GM18868 (cell line): ENCODE measurements around the gene YEATS4.

Source experiments
- ATAC-seq: cut with Tn5 transposase; IDR thresholded peaks from one replicate; pipeline ENCODE4 v1.9.1; 2021; ENCODE audit warnings: mild to moderate bottlenecking, moderate library complexity; ENCODE audit not compliant: unreplicated experiment

YEATS4 gene

GRCh38 chr12:69341328-69341727 is 18.2 kb upstream of the YEATS4 start:
- ATAC-seq = no peak

GRCh38 chr12:69342421-69342820 is 17.1 kb upstream of the YEATS4 start:
- no peak for ATAC-seq

DNA sequence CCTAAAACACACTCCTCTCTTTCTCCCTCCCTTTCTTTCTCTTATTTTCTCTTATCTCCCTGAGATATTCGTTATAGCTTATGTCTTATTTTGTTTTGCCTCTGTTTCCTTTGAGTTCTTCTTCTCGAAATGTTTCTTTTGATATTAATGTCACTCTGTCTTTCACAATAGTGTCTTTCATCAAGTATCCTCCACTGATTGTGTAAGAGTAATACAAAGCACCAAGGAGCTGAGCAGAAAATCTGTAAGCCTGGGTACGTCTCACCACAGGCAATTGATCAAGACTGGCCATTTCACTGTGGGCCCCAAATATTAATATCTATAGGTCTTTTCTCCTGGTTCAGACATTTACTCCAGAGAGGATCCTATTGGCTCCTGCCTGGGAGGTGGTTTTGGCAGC is 16.2 kb upstream of the YEATS4 start:
- ATAC-seq = no peak

DNA sequence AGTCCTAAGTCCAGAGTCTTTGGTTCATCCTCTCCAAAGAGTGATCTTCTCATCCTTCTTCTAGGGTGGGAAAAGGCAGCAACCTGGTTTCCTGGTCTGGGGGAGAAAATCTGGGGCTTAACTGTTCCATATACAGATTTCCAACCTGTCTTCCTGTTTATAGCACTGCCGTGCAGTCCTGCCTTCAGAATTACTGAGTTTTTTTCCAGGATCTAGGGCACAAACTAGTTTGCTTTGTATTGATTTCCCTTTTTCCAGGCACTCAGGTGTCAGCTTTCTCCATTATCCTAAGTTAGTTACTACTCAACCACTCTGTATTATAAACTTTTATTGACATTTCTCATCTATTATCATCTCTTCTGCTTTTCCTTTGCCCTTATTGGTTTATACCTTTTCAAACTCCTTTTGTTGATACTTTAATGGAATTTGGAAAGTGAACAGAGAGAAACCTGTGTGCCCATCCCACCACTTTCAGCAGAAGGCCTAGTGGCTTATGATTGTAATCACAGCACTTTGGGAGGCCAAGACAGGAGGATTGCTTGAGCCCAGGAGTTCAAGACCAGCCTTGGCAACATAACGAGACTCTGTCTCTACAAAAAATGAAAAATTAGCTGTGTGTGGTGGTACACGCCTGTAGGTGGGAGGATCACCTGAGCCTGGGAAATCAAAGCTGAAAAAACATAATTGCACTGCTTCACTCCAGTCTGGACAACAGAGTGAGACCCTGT is 15.5 kb upstream of the YEATS4 start:
- no peak for ATAC-seq

GRCh38 chr12:69345077-69345476 is 14.5 kb upstream of the YEATS4 start:
- no peak for ATAC-seq

DNA sequence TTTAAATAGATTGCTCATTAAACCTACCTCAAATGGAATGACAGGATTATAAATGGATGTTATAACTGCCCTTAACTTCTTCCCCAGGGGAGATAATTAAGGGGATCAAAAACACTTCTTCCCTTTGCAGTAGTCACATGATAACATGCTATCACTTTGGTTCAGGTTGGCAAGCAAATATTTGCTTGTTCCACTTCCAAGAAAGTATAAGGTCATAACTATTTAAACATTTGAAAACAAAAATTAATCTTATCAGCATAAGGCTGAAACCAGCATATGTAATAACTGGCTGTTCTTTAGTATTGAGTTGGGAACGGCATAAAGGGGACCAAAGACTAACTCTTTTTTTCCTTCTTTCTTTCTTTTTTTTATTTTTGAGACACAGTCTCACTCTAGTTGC is 13.8 kb upstream of the YEATS4 start:
- no peak for ATAC-seq

- ATAC-seq = no peak
Observed at GRCh38 chr12:69348162-69348938, 11.2 kb upstream of the YEATS4 start, which contains the start of gene LYZ. LYZ (plus strand) TSS chr12:69348381; CDS start chr12:69348409, 28 bp downstream.

DNA sequence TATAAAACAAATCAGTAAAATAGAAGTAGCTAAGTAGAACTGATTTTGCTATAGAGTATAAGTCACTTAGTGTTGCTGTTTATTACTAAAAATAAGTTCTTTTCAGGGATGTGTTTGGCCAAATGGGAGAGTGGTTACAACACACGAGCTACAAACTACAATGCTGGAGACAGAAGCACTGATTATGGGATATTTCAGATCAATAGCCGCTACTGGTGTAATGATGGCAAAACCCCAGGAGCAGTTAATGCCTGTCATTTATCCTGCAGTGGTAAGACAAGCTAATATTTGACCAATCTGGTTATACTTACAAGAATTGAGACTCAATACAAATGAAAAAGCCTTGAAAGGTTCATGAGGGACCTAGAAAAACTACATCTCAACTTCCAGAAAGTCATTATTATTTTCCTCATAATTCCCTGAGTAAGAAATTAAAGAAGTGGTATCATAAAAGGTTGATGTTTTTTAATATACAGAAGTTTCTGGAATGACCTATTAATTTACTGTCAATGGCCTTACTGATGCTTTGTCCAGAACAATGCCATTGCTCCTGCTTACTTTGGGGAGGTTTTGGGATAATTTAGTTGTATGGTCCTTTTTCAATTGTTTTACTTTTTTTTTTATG is 9.4 kb upstream of the YEATS4 start:
- ATAC-seq = no peak

GRCh38 chr12:69350777-69351176 is 8.8 kb upstream of the YEATS4 start:
- no peak for ATAC-seq

DNA sequence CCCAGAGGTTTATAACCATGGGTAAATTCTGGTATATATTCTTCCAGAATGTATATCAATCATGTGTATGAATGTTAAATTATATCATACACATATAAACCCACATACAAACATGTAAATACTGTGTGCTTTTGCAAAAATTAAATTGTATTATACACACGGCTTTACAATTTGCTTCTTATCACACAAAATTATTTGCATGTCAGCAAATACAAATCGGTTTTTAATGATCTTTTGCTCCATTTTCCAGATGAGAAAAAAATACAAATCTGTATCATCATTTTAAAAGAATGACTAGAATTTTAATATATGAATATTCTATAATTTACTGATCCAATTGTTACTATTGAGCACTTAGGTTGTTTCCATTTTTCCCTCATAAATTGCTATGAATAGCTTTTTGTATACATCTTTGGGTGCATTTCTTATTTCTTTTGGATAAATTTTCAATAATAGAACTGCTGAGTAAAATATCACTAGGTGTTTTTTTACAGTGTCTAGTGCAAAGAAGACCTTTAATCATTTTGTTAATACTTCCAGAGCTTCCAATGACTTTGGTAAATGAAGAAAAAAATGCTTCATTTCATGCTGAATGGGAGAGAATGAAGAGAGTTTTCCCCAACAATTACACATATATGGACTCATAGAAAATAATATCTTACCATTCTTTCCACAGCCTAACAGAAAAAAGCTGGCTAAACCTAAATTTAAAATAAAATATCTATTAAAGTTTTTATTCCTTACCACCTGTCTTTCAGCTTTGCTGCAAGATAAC is 7.9 kb upstream of the YEATS4 start:
- ATAC-seq = no peak

DNA sequence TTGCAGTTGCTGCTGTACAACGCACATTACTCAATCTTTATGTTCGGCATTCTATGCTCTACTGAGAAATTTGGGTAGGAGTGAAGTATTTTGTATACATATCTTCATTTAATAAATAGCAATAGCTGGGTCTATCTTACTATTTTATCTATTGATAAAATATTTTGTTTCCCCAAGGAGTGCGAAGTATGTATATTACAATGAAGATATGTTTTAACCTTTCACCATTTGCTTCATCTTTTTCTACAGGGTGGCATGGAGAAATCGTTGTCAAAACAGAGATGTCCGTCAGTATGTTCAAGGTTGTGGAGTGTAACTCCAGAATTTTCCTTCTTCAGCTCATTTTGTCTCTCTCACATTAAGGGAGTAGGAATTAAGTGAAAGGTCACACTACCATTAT is 6.6 kb upstream of the YEATS4 start:
- no peak for ATAC-seq

DNA sequence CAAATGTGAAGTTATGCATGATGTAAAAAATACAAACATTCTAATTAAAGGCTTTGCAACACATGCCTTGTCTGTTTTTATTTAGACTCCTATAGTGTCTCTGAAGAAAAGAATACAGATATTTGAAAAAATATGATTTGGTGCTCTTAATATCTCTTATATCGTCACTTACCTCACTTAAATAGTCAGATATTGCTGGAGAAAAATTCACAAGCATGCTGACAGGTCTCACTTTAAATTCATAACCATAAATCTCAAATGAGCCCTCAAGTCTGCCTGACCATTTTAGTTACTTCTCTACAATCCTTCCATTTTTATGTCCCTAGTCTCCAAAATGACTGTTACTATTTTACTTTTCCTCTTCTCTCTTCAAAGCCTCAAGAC is 5.4 kb upstream of the YEATS4 start:
- ATAC-seq = no peak

- ATAC-seq = no peak
Observed at GRCh38 chr12:69354556-69355187, 4.9 kb upstream of the YEATS4 start.

- no peak for ATAC-seq
Observed at GRCh38 chr12:69355363-69356028, 4.0 kb upstream of the YEATS4 start.

DNA sequence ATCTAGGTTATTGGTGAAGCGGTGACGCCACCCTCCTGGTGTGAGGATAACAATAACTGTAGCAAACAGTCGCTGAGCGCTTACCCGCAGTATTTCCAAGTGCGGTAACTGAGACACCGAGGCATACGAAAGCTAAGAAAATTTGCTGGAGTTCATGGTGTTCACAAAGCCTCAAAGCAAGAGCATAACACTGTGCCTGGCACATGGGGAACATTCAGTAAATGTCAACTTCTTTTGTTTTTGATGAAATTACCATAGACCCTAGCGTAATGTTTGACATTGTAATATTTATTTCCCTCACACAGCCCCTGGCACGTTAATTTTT is 767 bp downstream of the YEATS4 start:
- ATAC-seq = no peak

GRCh38 chr12:69366796-69367195 is 7.3 kb downstream of the YEATS4 start:
- ATAC-seq = no peak

- ATAC-seq = no peak
Observed at GRCh38 chr12:69368171-69368570, 8.6 kb downstream of the YEATS4 start.

DNA sequence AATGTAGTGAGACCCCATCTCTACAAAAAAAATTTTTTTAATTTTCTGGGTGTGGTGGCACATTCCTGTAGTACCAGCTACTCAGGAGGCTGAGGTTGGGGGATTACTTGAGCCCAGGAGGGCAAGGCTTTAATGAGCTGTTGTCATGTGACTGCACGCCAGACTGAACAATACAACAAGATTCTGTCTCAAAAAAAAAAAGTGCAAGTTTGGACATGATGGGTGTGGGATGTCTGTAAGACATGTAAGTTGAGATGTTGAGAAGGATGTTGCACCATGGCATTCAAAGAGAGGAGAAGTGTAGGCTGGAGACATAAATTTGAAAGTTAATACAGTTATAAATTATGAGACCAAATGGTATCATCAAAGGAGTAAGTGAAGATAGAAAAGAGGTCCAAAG is 23.5 kb downstream of the YEATS4 start:
- ATAC-seq = no peak

GRCh38 chr12:69385038-69385437 is 25.5 kb downstream of the YEATS4 start:
- ATAC-seq = no peak

- ATAC-seq = no peak
Observed at GRCh38 chr12:69386921-69387320, 27.4 kb downstream of the YEATS4 start.
